Measurements from ENCODE around the gene KHNYN.

Gene KHNYN

DNA sequence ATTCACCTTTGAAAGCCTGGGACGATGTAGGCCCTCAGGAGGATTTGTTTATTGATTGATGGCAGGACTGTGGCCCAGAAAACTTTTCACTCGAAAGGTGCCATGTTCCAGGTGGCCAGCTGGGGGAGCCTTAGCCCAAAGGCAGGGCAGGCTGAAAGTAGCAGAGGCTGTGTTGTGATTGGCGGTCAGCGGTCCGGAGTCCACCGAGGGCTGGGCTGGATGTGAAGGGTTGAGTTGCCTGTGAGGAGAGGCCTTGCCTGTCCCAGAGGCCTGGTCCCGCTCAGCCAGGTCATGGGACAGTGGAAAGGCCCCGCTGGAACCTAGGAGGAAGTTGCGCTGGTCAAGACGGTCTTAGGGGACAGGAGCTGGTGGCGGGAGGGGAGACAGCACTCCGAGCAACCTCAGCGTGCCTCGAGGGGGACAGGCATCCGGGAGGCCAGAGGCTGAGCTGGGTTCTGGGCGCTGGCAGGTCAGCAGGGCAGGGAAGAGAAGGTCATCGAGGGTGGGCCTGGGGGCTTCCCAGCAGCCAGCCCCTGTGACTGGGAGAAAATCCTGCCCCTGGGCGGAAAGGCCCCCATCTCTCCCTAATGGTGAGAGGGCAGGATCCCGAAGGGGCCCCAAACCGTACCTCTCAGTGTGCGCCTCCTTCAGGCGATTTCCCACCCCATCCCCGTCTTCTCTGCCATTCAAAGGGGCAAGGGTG is 52.0 kb downstream of the KHNYN start:
- DNase-seq, result peak; percentile 43

- DNase-seq, result peak; percentile 49
Measured at GRCh38 chr14:24482699-24483303, 53.0 kb downstream of the KHNYN start.

- DNase-seq, result peak; percentile 17
Measured at GRCh38 chr14:24483604-24484252, 54.0 kb downstream of the KHNYN start.

Data from HCEC 1CT (cell line).